H4 (cell line): ENCODE measurements around the gene FERMT2. TPM values are rescaled to one million over a fixed set of nuclear protein-coding genes. Genes with fewer than 3 reads are reported as not detected.

Experiments used
- DNase-seq: peaks from one replicate; pipeline ENCODE4 v3.0.0-alpha.2; 2015; ENCODE audit warnings: low spot score
- total RNA-seq: library from RNA; depleted of rRNA; stranded (reverse); fragments of >200 nt; shearing (Covaris generic); gene quantifications from 2 replicates; pipeline ENCODE4 v1.2.3, GENCODE V29; 2014

The FERMT2 gene
- total RNA-seq, 1 experiment from 2014 or later, result 53.5 TPM

DNA sequence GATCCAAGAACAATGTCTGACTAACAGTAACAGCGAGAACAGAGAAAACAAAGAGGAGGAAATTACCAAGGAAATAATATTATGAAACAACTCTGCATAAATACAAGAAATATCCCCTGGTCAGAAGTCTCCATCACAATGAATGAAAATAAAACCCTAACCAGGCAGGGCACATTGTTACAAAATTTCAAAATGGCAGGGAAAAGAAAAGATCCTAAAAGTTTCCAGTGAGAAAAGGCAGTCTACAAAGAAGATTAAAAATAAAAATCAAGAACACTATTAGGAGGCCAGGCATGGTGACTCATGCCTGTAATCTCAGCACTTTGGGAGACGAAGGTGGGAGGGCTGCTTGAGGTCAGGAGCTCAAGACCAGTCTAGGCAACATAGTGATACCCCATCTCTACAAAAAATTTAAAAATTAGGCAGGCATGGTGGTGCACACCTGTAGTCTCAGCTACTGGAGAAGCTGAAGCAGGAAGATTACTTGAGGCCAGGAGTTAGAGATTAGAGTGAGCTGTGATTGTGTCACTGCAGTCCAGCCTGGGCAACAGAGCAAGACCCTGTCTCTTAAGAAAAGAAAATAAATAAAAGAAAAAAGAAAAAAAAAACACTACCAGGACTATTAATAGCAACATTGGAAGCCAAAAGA, 47.8 kb downstream of the FERMT2 start:
- no peak for DNase-seq

DNA sequence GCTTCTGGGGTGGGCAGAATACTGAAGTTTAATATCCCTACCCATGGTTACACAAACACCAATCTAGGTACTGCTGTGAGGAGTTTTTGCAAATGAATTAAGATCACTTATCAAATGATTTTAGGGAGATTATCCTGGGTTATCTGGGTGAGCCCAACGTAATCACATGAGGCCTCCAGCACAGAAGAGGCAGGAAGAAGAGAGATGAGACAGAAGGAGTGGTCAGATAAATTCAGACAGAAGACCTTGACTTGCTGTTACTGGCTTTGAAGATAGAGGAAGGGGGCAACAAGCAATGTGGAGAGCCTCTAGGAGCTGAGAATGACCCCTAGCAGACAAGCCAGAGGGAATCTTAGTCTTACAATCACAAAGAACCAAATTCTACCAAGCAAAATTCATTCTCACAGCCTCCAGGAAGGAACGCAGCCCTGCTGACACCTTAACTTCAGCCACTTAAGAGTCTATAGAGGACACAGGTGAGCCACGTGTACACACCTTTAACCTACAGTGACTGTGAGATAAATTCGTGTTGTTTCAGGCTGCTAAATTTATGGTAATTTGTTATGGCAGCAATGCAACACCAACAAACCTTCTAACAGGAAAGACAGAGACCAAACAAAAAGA, 49.4 kb downstream of the FERMT2 start:
- DNase-seq, result no peak

DNA sequence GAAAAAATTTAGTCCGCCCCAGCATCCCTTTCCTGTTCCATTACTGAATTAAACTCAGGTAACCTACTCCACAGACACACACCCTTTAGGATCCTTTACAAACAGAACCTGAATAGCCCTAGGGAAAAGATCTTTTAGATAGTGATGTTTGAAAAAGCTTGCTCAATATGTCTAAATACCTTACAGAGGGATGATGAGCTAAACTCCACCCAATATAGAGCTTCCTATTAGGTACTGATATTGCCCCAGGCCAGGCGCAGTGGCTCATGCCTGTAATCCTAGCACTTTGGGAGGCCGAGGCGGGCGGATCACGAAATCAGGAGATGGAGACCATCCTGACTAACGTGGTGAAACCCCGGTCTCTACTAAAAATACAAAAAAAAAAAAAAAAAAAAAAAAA, 50.1 kb downstream of the FERMT2 start:
- no peak for DNase-seq

DNA sequence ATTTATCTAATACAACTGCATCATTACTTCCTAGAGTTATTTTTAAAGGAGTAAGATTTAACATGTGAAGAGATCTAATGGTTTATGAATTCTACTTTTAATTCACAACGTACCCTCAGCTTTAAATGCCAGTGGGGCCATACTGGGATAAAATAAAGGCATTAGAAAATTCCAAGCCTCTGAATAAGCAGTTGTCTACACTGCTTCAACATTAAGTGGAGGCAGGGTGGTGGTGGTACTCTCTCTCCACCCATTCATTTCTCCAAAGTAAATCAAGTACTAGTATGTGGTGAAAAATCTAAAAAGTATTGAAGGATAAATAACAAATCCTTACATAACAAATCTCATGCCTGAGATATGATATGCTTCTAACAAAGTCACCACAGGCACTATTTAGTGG, 52.4 kb downstream of the FERMT2 start:
- no peak for DNase-seq

DNA sequence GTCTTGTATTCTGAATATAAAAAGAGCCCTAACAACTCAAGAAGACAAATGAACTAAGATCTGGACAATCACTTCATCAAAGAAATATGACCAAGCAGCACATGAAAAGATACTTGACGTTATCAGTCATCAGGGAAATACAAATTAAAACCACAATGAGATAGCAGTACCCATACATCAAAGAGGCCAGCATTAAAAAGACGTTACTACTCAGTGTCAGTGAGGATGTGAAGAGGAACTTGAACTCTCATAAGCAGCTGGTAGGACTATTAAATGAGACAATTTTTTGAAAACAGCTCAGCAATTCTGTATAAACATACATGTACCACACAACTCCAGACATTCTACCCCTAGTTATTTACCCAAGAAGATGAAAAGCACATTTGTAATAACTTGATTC, 55.9 kb downstream of the FERMT2 start:
- DNase-seq, result no peak

DNA sequence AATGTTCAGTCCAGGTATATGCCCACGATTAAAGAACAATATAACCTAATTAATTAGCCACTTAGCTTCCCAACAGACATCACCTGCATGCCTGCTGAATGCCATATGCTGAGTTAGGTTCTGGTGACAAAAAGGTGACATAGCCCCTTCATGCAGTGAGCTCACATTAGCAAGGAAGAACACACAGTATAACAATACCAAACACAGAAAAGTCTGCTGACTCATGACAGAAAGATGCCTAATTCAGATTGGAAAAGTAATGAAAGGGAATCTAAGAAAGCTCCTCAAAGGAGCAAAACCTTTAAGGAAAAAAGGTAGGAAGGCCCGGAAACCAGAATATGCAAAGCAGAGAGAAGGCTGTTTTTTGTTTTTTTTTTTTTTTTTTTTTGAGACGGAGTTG, 59.0 kb downstream of the FERMT2 start:
- DNase-seq, result no peak

DNA sequence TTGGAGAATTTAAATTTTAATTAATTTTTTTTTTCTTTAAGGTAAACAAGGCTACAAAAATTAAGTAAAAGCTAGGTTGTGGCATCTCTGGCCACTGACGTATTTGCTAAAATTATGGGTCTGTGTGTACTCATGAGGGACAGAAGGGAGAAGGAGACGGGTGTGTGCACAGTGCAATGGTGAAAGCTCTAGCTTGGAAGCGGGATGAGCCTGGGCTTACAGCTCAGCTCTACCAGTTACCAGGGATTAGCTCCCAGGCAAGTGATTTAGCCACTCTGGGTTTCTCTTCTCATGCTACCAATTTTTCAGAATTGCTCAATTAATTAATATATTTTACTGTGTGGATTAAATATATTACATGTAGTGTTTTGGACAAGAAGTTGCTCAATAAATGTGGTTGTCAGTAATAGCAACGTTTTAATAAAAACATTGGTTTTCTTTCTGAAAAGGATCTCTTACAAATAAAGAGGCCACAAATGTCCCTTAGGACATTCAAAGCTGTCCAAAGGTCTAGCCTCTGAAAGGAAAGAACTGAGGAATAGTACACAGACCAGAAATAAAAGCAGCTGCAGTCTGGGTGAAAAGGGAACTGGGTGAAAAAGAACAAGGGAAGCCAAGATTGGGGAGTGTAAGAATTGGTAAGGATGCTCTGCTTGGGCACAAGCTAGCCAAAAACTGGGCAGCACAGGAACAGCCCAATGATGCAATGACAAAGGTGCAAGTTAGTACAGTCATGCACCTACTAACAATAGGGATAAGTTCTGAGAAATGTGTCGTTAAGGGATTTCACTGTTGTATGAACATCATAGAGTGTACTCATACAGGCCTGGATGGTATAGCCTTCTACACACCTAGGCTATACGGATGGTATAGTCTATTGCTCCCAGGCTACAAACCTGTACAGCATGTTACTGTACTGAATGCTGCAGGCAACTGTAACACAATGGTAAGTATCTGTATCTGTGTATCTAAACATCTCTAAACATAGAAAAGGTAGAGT, 61.7 kb downstream of the FERMT2 start:
- no peak for DNase-seq

DNA sequence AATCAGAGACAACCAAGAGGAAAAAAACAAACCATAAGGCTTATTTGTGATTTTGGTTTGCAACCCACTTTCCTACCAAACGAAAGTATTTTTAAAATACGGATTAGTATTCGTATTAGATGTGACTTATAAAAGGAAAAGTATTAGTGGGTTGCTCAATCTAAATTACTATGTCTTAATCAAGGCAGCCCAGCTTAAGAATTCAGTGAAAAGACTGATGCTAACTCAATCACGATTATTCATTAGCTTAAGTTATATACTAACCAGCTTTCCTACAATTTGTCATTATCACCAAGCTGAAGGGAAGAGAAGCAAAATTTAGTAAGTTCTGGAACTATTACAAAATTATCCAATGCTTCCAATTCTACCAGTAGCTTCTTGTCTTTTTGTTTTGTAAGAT, 62.7 kb downstream of the FERMT2 start:
- no peak for DNase-seq

DNA sequence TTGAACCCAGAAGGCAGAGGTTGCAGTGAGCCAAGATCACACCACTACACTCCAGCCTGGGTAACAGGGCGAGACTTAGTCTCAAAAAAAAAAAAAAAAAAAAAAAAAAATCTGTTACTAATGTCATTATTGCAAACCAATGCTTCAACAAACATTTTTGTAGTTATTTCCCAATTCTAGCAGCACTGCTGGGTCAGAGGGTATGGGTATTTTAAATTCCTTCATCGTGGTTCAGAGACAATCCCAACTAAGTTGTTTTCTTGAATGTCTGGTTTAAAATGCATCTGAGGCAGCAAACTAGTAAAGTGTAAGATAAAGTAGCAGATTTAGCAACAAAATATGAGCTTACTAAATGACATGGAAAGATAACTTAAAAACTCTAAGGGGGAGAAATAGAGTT, 65.6 kb downstream of the FERMT2 start:
- DNase-seq, result no peak

DNA sequence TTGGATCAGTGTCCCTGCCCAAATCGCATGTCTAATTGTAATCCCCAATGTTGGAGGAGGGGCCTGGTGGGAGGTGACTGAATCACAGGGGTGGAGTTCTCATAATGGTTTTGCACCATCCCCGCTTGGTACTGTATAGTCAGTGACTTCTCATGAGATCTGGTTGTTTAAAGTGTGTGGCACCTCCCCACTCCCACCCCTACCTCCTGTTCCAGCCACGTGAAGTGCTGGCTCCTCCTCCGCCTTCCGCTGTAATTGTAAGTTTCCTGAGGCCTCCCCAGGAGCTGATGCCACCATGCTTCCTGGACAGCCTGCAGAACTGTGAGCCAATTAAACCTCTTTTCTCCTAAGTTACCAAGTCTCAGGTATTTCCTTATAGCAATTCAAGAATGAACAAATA, 67.2 kb downstream of the FERMT2 start:
- DNase-seq, result no peak

DNA sequence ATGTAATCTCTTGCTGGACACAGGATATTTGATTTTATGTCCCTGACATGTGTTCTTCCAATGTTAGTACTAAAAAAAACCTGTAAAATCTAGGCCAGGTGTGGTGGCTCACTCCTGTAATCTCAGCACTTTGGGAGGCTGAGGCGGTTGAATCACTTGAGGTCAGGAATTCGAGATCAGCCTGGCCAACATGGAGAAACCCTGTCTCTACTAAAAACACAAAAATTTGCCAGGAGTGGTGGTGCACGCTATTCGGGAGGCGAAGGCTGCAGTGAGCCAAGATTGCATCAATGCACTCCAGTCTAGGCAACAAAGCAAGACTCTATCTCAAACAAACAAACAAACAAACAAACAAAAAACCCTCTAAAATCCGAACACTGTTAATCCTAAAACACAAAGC, 68.0 kb downstream of the FERMT2 start:
- DNase-seq, result no peak

DNA sequence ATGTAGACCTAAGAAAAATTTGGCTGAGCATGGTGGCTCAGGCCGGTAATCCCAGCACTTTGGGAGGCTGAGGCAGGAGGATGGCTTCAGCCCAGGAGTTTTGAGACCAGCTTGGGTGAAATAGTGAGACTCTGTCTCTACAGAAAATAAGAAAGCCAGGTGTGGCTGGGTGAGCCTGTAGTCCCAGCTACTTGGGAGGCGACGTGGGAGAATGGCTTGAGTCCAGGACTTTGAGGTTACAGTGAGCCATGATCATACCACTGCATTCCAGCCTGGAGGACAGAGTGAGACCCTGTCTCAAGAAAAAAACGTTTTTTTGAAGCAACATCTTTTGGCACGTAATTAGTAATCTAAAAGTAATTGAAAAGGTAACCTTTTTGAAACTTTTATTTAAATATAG, 70.9 kb downstream of the FERMT2 start:
- DNase-seq, result peak; percentile 49

DNA sequence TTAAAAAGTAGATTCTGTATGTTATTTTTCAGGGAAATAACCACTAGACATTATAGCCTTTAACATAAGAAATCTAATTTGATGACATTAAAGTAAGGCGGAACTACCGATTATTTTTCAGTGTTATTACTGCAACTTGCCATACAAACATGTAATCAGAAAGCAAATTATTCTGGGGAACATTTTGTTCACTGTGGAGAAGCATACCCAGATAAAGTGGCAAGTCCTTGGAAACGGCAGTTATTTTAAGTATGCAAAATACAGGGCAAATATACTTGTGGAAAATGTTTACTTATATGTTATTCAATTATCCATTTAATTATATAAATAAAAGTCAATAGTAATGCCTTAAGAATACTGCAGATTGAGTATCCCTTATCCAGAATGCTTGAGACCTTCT, 71.9 kb downstream of the FERMT2 start:
- DNase-seq, result no peak

DNA sequence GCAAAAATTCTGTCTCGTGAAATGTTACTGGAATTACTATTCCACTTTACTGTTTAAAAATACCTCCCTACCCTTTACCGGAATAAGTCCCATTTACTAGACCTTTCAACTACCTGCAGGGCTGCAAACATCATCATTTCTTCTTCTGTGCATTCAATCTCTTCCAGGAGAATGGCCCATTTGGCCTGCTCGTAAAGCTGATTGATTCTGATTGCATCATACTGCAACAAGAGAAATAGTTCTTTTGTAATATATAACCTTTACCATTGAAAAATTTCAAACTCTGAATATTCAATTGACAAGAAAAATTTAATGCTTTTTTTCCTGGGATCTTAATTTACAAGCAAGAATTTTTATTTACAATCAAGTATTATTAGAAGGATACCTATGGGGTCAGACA, 72.4 kb downstream of the FERMT2 start:
- DNase-seq, result no peak

DNA sequence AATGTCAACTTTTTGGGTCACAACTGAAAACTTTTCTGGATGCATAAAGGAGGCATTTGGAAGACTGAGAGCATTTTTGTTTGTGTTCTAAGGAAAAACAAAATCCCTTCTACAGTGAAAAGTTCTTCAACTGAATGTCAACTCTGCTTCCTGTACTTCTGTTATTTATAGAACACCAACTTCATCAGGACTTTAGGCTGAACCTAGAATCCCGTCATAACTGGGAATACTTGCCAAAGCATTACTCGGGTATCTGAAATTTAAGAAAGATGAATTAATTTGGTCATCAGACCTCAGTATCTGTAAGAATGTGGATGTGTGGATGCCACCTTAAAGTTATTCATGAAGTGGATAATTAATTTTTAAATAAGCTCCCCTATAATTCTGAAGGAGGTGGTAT, 73.2 kb downstream of the FERMT2 start:
- no peak for DNase-seq

DNA sequence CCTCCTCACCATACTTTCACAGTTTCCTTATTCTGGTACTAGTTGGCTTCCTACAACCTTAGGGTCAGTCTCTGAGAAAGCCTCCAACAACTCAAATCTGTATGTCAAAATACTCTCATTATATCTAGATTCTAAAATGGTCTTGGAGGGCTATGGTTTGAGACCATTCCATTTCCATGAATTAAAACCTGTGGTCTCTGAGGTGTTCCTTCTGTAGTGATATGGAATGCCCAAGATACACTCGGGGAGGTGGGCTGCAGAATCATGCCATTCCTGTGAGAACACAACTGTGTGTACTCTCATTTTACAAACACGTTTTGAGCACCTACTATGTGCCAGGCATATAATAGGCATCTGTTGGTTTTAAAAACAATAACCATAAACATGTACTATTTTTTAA, 74.0 kb downstream of the FERMT2 start:
- DNase-seq, result no peak

DNA sequence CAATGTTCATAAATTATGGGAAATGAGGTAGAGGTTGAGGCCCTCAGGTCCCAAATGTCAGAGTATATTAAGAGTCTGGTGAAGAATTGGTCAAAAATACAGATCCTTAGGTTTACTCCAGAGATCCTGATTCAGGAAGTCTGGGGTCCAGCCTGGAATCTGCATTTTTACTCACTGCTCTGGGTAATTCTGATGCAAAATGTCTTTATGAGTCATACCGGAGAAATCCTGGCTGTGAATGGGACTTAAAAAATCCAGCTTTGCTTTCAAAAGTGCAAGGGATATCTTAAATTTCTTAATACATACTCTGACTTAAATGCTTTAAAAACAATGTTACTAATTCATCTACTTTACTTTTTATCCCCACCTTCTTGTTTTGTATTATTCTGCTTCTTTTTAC, 74.5 kb downstream of the FERMT2 start:
- DNase-seq, result no peak

DNA sequence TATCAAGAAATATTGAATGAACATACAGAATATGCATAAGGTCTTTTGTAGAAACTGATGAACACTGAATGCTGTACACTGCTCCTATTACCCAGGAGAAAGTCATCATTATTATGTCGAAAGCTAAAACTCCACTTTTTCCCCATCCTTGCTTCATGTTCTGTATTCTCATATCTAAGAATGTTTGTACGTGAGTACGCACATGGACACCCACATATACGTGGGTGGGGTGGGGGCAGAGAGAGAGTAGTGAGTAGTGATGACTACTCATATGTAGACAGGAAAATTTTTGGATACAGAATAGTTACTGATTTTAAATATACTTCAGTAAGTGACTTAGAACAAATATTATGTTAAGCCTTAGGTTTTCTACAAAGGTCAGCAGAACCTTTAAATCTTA, 75.1 kb downstream of the FERMT2 start:
- DNase-seq, result no peak

DNA sequence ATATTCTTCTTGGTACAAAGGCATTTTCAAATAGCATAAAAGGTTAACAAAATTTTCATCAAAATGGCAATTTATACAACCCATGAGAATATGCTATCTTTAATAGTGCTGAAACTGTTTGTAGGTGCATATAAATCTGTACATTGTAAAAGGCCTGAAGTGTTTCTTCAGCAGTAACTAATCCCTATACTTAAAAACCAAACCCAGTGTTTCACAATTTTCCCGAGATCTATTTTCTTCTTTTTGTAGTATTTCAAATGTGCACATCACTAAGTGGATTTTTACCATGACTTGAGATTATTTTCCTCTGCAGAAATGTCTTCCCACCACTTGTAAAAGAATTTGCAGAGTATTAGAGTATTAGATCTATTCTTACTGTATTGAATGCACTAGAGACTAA, 76.5 kb downstream of the FERMT2 start:
- DNase-seq, result no peak

DNA sequence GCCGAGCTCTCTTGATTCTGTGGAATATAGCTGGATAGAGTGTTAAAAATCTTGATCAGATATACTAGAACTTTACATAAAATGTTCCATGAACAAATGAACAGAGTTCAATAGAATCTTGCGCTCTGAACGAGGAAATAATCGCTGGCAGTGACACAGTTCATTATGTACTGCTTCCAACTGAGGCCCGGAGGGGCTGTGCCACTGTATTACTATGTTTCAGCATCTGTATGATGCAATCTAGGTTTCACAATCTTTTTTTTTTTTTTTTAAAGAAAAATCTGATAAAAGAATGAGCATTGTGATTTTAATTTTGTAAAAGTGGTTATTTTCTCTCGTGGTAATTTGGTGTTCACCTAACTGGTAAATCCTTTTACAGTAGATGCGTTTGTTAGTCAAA, 77.2 kb downstream of the FERMT2 start:
- DNase-seq, result no peak

DNA sequence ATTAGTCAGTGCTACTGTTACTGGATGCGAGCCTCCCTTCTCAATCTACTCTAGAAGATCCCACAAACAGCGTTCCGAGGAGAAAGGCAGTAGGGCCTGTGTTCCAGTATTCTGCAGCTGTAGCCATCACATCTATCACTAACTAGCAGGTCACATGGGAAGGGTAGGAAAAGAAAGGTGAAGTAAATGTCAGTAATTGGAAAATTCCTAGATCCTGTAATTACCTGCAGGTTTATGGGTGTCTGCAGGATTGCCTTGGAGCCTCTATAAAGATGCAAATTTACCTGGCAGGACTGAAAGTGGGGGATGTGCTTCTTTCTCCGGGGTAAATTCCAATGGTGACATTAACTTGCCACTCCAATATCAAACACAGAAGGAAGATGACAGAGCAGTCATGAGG, 77.8 kb downstream of the FERMT2 start:
- no peak for DNase-seq

DNA sequence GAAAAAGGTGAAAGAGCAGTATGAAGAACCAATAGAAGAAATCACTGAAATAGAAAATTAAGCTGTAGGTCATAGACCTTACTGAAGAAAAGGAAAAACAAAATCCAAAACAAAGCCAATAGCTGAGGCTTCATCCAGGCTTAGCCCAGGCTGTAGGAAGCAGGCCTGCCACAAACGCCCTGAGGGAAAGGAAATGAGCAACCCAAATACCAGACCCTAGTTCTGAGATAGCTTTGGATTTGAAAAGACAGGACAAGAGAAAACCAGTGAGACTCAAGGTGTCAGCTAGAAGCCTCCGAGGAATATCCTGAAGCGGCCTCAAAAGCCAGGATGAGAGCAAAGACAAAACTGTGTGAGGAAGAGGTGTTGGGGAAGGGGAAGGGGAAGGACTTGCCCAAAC, 79.2 kb downstream of the FERMT2 start:
- no peak for DNase-seq
